ENCODE results near the gene ABCB9. TPM values are rescaled to one million over a fixed set of nuclear protein-coding genes. Genes with fewer than 3 reads are reported as not detected.

Gene ABCB9
- total RNA-seq, 1 experiment from 2014 or later = 6.3 TPM

DNA sequence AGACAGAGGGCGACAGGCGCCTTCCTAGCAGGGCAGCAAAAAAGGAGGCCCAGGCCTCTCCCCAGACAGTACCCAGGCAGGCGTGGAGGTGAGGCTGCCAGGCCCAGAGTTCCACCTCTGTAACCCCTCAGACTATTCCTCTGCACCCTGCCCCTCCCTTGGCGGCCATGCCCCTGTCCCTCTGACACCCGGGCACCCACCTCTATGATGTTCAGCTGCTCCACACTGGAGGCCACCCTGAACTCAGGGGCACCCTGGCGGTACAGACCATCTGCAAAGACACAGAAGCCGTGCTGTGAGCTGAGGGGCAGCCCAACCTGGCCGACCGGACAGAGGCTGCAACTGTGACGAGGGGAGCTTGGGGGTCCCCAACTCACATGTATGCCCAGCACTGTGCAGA, 34.3 kb upstream of the ABCB9 start (continued):
- TF ChIP-seq RELA (CRISPR knock-in tag; IDR thresholded peaks at IDR 0.05; ENCODE audit: borderline replicate concordance) = no peak
- TF ChIP-seq HMGA2 (CRISPR knock-in tag; IDR thresholded peaks at IDR 0.05) = no peak
- TF ChIP-seq GTF2I (CRISPR knock-in tag; conservative IDR thresholded peaks at IDR 0.05) = no peak
- TF ChIP-seq, protein P1, sequence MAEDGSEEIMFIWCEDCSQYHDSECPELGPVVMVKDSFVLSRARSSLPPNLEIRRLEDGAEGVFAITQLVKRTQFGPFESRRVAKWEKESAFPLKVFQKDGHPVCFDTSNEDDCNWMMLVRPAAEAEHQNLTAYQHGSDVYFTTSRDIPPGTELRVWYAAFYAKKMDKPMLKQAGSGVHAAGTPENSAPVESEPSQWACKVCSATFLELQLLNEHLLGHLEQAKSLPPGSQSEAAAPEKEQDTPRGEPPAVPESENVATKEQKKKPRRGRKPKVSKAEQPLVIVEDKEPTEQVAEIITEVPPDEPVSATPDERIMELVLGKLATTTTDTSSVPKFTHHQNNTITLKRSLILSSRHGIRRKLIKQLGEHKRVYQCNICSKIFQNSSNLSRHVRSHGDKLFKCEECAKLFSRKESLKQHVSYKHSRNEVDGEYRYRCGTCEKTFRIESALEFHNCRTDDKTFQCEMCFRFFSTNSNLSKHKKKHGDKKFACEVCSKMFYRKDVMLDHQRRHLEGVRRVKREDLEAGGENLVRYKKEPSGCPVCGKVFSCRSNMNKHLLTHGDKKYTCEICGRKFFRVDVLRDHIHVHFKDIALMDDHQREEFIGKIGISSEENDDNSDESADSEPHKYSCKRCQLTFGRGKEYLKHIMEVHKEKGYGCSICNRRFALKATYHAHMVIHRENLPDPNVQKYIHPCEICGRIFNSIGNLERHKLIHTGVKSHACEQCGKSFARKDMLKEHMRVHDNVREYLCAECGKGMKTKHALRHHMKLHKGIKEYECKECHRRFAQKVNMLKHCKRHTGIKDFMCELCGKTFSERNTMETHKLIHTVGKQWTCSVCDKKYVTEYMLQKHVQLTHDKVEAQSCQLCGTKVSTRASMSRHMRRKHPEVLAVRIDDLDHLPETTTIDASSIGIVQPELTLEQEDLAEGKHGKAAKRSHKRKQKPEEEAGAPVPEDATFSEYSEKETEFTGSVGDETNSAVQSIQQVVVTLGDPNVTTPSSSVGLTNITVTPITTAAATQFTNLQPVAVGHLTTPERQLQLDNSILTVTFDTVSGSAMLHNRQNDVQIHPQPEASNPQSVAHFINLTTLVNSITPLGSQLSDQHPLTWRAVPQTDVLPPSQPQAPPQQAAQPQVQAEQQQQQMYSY (CRISPR knock-in tag; IDR thresholded peaks at IDR 0.05) = no peak
- TF ChIP-seq AR (CRISPR knock-in tag; IDR thresholded peaks at IDR 0.05) = no peak
- TF ChIP-seq, protein P2, sequence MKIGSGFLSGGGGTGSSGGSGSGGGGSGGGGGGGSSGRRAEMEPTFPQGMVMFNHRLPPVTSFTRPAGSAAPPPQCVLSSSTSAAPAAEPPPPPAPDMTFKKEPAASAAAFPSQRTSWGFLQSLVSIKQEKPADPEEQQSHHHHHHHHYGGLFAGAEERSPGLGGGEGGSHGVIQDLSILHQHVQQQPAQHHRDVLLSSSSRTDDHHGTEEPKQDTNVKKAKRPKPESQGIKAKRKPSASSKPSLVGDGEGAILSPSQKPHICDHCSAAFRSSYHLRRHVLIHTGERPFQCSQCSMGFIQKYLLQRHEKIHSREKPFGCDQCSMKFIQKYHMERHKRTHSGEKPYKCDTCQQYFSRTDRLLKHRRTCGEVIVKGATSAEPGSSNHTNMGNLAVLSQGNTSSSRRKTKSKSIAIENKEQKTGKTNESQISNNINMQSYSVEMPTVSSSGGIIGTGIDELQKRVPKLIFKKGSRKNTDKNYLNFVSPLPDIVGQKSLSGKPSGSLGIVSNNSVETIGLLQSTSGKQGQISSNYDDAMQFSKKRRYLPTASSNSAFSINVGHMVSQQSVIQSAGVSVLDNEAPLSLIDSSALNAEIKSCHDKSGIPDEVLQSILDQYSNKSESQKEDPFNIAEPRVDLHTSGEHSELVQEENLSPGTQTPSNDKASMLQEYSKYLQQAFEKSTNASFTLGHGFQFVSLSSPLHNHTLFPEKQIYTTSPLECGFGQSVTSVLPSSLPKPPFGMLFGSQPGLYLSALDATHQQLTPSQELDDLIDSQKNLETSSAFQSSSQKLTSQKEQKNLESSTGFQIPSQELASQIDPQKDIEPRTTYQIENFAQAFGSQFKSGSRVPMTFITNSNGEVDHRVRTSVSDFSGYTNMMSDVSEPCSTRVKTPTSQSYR (CRISPR knock-in tag; IDR thresholded peaks at IDR 0.05) = no peak
- TF ChIP-seq CREB1 (CRISPR knock-in tag; IDR thresholded peaks at IDR 0.05) = no peak
- TF ChIP-seq, protein P3, sequence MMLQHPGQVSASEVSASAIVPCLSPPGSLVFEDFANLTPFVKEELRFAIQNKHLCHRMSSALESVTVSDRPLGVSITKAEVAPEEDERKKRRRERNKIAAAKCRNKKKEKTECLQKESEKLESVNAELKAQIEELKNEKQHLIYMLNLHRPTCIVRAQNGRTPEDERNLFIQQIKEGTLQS (CRISPR knock-in tag; conservative IDR thresholded peaks at IDR 0.05) = no peak
- TF ChIP-seq, protein P4, sequence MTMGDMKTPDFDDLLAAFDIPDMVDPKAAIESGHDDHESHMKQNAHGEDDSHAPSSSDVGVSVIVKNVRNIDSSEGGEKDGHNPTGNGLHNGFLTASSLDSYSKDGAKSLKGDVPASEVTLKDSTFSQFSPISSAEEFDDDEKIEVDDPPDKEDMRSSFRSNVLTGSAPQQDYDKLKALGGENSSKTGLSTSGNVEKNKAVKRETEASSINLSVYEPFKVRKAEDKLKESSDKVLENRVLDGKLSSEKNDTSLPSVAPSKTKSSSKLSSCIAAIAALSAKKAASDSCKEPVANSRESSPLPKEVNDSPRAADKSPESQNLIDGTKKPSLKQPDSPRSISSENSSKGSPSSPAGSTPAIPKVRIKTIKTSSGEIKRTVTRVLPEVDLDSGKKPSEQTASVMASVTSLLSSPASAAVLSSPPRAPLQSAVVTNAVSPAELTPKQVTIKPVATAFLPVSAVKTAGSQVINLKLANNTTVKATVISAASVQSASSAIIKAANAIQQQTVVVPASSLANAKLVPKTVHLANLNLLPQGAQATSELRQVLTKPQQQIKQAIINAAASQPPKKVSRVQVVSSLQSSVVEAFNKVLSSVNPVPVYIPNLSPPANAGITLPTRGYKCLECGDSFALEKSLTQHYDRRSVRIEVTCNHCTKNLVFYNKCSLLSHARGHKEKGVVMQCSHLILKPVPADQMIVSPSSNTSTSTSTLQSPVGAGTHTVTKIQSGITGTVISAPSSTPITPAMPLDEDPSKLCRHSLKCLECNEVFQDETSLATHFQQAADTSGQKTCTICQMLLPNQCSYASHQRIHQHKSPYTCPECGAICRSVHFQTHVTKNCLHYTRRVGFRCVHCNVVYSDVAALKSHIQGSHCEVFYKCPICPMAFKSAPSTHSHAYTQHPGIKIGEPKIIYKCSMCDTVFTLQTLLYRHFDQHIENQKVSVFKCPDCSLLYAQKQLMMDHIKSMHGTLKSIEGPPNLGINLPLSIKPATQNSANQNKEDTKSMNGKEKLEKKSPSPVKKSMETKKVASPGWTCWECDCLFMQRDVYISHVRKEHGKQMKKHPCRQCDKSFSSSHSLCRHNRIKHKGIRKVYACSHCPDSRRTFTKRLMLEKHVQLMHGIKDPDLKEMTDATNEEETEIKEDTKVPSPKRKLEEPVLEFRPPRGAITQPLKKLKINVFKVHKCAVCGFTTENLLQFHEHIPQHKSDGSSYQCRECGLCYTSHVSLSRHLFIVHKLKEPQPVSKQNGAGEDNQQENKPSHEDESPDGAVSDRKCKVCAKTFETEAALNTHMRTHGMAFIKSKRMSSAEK (CRISPR knock-in tag; IDR thresholded peaks at IDR 0.05; ENCODE audit: borderline replicate concordance) = no peak

- no peaks in the 10 kb centered on the region for H3K9me3 Mint-ChIP-seq
- no peaks in the 10 kb centered on the region for H3K27me3 Mint-ChIP-seq (ENCODE audit: low read depth)
- H3K4me1 Mint-ChIP-seq = no peaks in the 10 kb centered on the region
- POLR2A ChIA-PET = no interaction called here
- H3K4me3 Mint-ChIP-seq = no peak overlapping the region
- ATAC-seq (no peak), DNase-seq (ENCODE audit: low spot score) (no peak)
- no peaks in the 10 kb centered on the region for H3K36me3 Mint-ChIP-seq
- CTCF ChIA-PET = interaction anchor here (0.8 kb wide), 1 partner anchor 11 kb away, joined by 3 read pairs; no protein-coding TSS in a partner anchor
- H3K27ac Mint-ChIP-seq = no peak overlapping the region
- no peak for TF ChIP-seq ELF4 (CRISPR knock-in tag; IDR thresholded peaks at IDR 0.05; ENCODE audit: low read depth)
- no peak for TF ChIP-seq TCF7 (CRISPR knock-in tag; IDR thresholded peaks at IDR 0.05; ENCODE audit: low read depth)
- TF ChIP-seq, protein P5, sequence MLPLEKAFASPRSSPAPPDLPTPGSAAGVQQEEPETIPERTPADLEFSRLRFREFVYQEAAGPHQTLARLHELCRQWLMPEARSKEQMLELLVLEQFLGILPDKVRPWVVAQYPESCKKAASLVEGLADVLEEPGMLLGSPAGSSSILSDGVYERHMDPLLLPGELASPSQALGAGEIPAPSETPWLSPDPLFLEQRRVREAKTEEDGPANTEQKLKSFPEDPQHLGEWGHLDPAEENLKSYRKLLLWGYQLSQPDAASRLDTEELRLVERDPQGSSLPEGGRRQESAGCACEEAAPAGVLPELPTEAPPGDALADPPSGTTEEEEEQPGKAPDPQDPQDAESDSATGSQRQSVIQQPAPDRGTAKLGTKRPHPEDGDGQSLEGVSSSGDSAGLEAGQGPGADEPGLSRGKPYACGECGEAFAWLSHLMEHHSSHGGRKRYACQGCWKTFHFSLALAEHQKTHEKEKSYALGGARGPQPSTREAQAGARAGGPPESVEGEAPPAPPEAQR (CRISPR knock-in tag; IDR thresholded peaks at IDR 0.05) = no peak
- no peak for TF ChIP-seq ESRRA (CRISPR knock-in tag; IDR thresholded peaks at IDR 0.05; ENCODE audit: borderline replicate concordance)
- TF ChIP-seq FOXJ3 (CRISPR knock-in tag; IDR thresholded peaks at IDR 0.05; ENCODE audit: borderline replicate concordance) = no peak
- TF ChIP-seq ZNF423 (CRISPR knock-in tag; IDR thresholded peaks at IDR 0.05) = no peak
- TF ChIP-seq, protein P6, sequence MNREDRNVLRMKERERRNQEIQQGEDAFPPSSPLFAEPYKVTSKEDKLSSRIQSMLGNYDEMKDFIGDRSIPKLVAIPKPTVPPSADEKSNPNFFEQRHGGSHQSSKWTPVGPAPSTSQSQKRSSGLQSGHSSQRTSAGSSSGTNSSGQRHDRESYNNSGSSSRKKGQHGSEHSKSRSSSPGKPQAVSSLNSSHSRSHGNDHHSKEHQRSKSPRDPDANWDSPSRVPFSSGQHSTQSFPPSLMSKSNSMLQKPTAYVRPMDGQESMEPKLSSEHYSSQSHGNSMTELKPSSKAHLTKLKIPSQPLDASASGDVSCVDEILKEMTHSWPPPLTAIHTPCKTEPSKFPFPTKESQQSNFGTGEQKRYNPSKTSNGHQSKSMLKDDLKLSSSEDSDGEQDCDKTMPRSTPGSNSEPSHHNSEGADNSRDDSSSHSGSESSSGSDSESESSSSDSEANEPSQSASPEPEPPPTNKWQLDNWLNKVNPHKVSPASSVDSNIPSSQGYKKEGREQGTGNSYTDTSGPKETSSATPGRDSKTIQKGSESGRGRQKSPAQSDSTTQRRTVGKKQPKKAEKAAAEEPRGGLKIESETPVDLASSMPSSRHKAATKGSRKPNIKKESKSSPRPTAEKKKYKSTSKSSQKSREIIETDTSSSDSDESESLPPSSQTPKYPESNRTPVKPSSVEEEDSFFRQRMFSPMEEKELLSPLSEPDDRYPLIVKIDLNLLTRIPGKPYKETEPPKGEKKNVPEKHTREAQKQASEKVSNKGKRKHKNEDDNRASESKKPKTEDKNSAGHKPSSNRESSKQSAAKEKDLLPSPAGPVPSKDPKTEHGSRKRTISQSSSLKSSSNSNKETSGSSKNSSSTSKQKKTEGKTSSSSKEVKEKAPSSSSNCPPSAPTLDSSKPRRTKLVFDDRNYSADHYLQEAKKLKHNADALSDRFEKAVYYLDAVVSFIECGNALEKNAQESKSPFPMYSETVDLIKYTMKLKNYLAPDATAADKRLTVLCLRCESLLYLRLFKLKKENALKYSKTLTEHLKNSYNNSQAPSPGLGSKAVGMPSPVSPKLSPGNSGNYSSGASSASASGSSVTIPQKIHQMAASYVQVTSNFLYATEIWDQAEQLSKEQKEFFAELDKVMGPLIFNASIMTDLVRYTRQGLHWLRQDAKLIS (CRISPR knock-in tag; IDR thresholded peaks at IDR 0.05; ENCODE audit: borderline replicate concordance) = no peak
- no peak for TF ChIP-seq ETV6 (CRISPR knock-in tag; IDR thresholded peaks at IDR 0.05)
Measured at GRCh38 chr12:122999986-123000420, 33.7 kb upstream of the ABCB9 start.
